GM19467 (cell line): Measurements from ENCODE around the gene USH2A.
"Not testable (repeated sequence)": the region's sequence is repeated elsewhere in the genome, so short reads cannot be mapped to it uniquely, and the experiment has no call there.

Source experiments
- ATAC-seq: cut with Tn5 transposase; IDR thresholded peaks from one replicate; pipeline ENCODE4 v1.9.1; 2021; ENCODE audit warnings: mild to moderate bottlenecking, moderate library complexity; ENCODE audit not compliant: unreplicated experiment

The USH2A gene

DNA sequence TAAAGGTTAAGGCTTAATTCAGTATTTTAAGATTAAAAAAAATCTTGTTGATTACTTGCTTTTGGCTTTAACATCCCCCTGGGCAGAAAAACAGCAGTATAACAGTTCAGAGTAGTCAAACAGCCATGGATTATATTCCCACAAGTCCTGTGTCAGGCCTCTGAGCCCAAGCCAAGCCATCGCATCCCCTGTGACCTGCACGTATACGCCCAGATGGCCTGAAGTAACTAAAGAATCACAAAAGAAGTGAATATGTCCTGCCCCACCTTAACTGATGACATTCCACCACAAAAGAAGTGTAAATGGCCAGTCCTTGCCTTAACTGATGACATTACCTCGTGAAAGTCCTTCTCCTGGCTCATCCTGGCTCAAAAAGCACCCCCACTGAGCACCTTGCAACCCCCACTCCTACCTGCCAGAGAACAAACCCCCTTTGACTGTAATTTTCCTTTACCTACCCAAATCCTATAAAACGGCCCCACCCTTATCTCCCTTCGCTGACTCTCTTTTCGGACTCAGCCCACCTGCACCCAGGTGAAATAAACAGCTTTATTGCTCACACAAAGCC is 277.7 kb downstream of the USH2A start:
- ATAC-seq, result not testable (repeated sequence)

GRCh38 chr1:216144661-216145450 is 278.4 kb downstream of the USH2A start:
- no peak for ATAC-seq

DNA sequence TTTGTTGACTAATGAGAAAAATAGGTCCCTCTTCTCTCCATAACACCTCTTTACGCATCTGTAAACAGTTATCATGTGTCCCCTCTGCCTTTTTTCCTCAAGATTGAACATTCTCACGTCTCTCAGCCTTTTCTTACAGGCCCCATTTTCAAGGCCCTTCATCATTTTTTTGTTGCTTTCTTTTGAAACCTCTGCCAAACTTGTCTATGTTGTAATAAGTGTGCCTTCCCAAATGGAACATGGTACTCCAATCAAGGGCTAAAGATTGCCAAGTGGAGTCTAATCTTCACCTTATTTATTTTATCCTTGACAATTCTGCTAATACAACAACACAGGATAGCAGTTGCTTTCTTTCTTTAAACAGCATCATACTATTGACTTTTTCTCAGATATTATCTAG is 280.3 kb downstream of the USH2A start:
- no peak for ATAC-seq

GRCh38 chr1:216140730-216141524 is 282.3 kb downstream of the USH2A start:
- no peak for ATAC-seq

GRCh38 chr1:216124192-216124781 is 299.0 kb downstream of the USH2A start:
- ATAC-seq, result no peak

- no peak for ATAC-seq
Measured at GRCh38 chr1:216123446-216124191, 299.6 kb downstream of the USH2A start.

- no peak for ATAC-seq
Measured at GRCh38 chr1:216119600-216119999, 303.6 kb downstream of the USH2A start.

DNA sequence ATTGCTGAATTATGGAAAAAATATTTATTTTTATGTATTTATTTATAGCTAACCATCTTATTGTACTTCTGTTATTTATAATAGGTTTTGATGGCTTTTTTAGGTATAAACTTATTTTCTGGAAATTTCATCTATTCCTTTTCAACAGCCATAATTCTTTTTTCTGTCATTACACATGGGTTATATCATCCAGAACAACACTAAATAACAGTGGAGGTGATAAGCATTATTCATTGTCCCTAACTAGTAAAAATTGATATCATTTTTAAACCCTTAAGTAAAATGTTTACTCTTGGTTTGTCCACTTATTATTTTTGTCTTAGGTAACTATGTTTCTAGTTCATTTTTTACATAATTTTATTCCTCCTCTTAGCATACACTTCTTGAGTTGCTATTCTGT is 309.1 kb downstream of the USH2A start:
- ATAC-seq, result no peak

DNA sequence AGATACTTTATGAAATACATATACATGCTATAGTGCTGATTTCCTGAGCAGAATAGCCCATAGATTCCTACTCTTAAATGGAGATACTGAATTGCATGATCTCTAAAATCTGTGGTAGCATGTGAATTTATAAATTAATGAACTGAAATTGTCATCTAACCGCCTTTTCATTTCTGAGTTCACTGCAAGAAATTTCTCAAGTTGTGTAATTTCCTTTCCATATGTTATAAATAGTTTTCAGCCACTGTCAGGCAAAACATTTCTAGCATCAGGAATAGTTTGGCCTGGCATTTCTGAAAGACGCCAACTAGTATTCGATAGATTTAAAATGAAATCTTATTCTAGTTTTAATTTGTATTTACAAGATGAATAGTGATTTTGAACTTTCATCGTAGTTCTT is 310.1 kb downstream of the USH2A start:
- ATAC-seq, result no peak

DNA sequence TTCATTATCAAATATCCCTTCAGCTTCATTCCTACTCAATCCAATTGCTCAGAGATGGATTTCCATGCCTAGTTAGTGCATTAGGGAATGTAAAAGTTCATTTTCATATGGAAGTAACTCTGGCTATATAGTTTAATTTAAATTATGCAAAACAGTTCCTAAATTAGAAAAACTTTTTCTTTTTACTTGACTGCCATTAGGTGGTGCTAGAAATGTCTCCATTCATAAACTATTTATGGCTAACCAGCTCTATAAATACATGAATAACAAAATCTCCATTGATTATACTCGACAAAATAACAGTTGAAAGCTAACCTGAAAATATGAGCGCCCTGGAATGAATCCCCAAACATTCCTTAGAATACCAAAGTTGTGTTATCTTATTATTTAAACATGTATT is 311.4 kb downstream of the USH2A start:
- no peak for ATAC-seq

DNA sequence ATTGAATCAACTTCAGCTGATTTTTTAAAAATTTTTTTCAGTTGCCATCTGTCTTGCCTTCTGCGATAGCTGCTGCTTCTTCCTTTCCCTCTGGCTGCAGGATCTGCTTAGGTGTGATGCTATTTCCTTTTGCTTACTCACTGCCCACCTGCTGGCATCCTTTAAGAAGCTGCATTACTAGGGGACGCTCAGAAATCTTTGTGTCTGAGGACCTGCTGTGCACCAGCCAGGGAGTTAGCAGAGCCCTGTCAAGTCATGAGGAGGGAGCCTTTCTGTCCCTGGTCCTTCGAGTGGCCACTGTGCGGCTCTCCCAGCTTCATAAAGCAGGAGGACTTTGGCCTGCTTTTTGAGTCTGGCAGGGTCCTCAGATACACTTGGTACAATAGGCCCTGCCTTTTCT is 327.8 kb downstream of the USH2A start:
- no peak for ATAC-seq

DNA sequence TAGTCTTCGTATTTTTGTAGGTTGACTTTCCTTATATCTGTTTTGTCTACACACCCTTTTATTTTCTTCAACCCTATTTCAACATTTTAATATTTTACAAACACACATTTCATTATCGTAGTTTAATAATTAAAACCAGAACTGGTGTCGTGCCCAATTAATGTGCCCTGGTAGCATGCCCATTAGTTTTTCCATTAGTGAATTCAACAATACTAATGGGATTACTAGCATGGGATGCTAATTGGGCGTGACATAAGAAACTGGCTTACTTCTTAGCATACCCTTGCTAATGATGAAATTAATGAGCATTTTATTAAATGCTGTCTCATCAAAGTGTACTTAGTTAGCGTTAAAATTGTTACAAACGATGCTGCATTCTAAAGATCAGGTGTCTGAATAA is 332.7 kb downstream of the USH2A start:
- ATAC-seq, result no peak

GRCh38 chr1:216086678-216087077 is 336.6 kb downstream of the USH2A start:
- ATAC-seq, result no peak

GRCh38 chr1:216081445-216081844 is 341.8 kb downstream of the USH2A start:
- no peak for ATAC-seq

- ATAC-seq, result no peak
Measured at GRCh38 chr1:216076751-216077150, 346.5 kb downstream of the USH2A start.

- ATAC-seq, result no peak
Measured at GRCh38 chr1:216075339-216075738, 347.9 kb downstream of the USH2A start.

GRCh38 chr1:216073793-216074595 is 349.3 kb downstream of the USH2A start:
- no peak for ATAC-seq

- ATAC-seq, result no peak
Measured at GRCh38 chr1:216071262-216071661, 352.0 kb downstream of the USH2A start.

DNA sequence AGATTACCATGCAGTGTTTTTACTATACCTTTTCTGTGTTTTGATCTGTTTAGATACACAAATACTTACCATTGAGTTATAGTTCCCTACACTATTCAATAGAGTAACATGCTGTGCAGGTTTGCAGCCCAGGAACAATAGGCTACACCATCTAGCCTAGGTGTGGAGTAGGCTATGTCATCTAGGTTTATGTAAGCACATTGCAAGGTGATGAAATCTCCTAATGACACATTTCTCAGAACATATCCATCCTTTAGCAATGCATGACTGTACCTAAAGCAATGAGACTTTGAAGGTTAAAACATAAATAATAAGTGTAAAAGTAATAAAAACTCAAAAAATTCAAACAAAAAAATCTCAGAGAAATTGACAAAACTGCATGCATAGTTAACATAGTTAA is 358.6 kb downstream of the USH2A start:
- ATAC-seq, result no peak

- no peak for ATAC-seq
Measured at GRCh38 chr1:216057947-216058346, 365.3 kb downstream of the USH2A start.
